Left renal cortex interstitium (tissue), 4 donors: ENCODE data around the gene RHNO1. TPM values are rescaled to one million over a fixed set of nuclear protein-coding genes. Genes with fewer than 3 reads are reported as not detected.

Source experiments
- DNase-seq, 4 donors: peaks; one replicate each; pipeline ENCODE4 v3.0.0-alpha.2; 2013; ENCODE audit warnings: low read depth in 4 of 4, low spot score in 2 of 4, missing footprints in 1 of 4
- polyA plus RNA-seq, 4 donors: library from polyadenylated mRNA; unstranded; fragments of 120-200 nt; gene quantifications; one replicate each; pipeline ENCODE4 v1.2.1, GENCODE V29; 2013; ENCODE audit not compliant: insufficient read length in 4 of 4

Gene RHNO1
- polyA plus RNA-seq, 4 donors, result 38.2 to 45.1 (median 41.1) TPM

- DNase-seq, result no peak
These were observed 20.4 kb downstream of the RHNO1 start for GRCh38 chr12:2897418-2897817.

- DNase-seq, result no peak
These were observed 23.6 kb downstream of the RHNO1 start for GRCh38 chr12:2900642-2901041.

GRCh38 chr12:2902272-2902880, 25.4 kb downstream of the RHNO1 start:
- DNase-seq, result no peak

GRCh38 chr12:2904260-2904659, 27.2 kb downstream of the RHNO1 start:
- no peak for DNase-seq

GRCh38 chr12:2912216-2912575, 35.2 kb downstream of the RHNO1 start:
- DNase-seq, result no peak

- DNase-seq, result no peak
These were observed 42.2 kb downstream of the RHNO1 start for GRCh38 chr12:2919249-2919648.

GRCh38 chr12:2922329-2922728, 45.3 kb downstream of the RHNO1 start:
- no peak for DNase-seq

- DNase-seq, result no peak
These were observed 46.0 kb downstream of the RHNO1 start for GRCh38 chr12:2923057-2923456.

GRCh38 chr12:2924019-2924418, 47.0 kb downstream of the RHNO1 start:
- DNase-seq, result no peak

- DNase-seq, result no peak
These were observed 48.4 kb downstream of the RHNO1 start for GRCh38 chr12:2925322-2925995.

- DNase-seq, result no peak
These were observed 53.8 kb downstream of the RHNO1 start for GRCh38 chr12:2930865-2931264.

- DNase-seq, result no peak
These were observed 56.6 kb downstream of the RHNO1 start for GRCh38 chr12:2933586-2933985.

GRCh38 chr12:2934371-2934770, 57.3 kb downstream of the RHNO1 start:
- DNase-seq, result no peak

GRCh38 chr12:2936301-2936700, 59.3 kb downstream of the RHNO1 start:
- DNase-seq, result no peak

GRCh38 chr12:2937500-2937899, 60.5 kb downstream of the RHNO1 start:
- DNase-seq, result no peak

Other genes with a start within 250 kb of the RHNO1 start
- 100 to 1,000 TPM; 114 to 154 (median 135) TPM for gene FKBP4, start 82.3 kb upstream of the RHNO1 start, polyA plus RNA-seq
- 10 to 100 TPM; 48.9 to 94.5 (median 67.2) TPM for gene ITFG2, start 64.6 kb upstream of the RHNO1 start, polyA plus RNA-seq
- gene NRIP2, start 42.2 kb upstream of the RHNO1 start, polyA plus RNA-seq, result 10 to 100 TPM; 31.1 to 39.5 (median 34.3) TPM
- gene TEX52, start 20.2 kb upstream of the RHNO1 start, polyA plus RNA-seq, result 1 to 10 TPM in 2 of 4 donors, under 1 TPM in 2; 0.34 to 3.5 (median 1.5) TPM
- 10 to 100 TPM; 24.8 to 35.9 (median 33.0) TPM for gene FOXM1, start within 50 bp of the RHNO1 start, polyA plus RNA-seq
- gene TULP3, start 13.7 kb downstream of the RHNO1 start, polyA plus RNA-seq, result 10 to 100 TPM; 31.8 to 35.6 (median 33.4) TPM
- gene TEAD4, start 82.2 kb downstream of the RHNO1 start, polyA plus RNA-seq, result 10 to 100 TPM; 17.9 to 22.9 (median 21.5) TPM
- 100 to 1,000 TPM in 2 of 4 donors, 10 to 100 TPM in 2; 81.7 to 105 (median 95.4) TPM for gene TSPAN9, start 200.2 kb downstream of the RHNO1 start, polyA plus RNA-seq